Natural killer cell (primary cell): ENCODE data around the gene SH3PXD2A. TPM values are rescaled to one million over a fixed set of nuclear protein-coding genes. Genes with fewer than 3 reads are reported as not detected.

Source experiments
- ATAC-seq, 3 donors: fragments of 150-1000 bp in 2 of 3; fragments of 200-7000 bp in 1 of 3; cut with Tn5 transposase; 1 replicate in 1 of 3; 2 replicates in 2 of 3; pipeline ENCODE4 v1.10.0; 2021; ENCODE audit warnings: mild to moderate bottlenecking in 2 of 3, moderate library complexity in 2 of 3
- DNase-seq, 2 donors: peaks; one replicate each; pipeline versions ENCODE4 v3.0.0 to v3.0.0-alpha.2; 2013 to 2021; ENCODE audit warnings: mixed read lengths in 1 of 2
- H3K27ac ChIP-seq: one replicate; pipeline ENCODE4 v1.5.1; 2013; ENCODE audit warnings: mild to moderate bottlenecking, low read length
- H3K27me3 ChIP-seq: one replicate; pipeline ENCODE4 v1.6.1; 2013; ENCODE audit warnings: low read length; ENCODE audit not compliant: control insufficient read depth, insufficient read depth
- H3K36me3 ChIP-seq: one replicate; pipeline ENCODE4 v1.6.1; 2013; ENCODE audit warnings: low read length; ENCODE audit not compliant: control insufficient read depth, insufficient read depth
- H3K4me1 ChIP-seq: one replicate; pipeline ENCODE4 v1.6.1; 2013; ENCODE audit warnings: low read length; ENCODE audit not compliant: control insufficient read depth, insufficient read depth
- H3K4me3 ChIP-seq: one replicate; pipeline ENCODE4 v1.5.1; 2013; ENCODE audit warnings: low read length
- H3K9me3 ChIP-seq: one replicate; pipeline ENCODE4 v1.6.1; 2013; ENCODE audit warnings: low read length; ENCODE audit not compliant: control insufficient read depth, insufficient read depth
- H3K27ac Mint-ChIP-seq, 2 donors: one replicate each; pipeline ENCODE4 v1.8.0; 2022; ENCODE audit warnings: mild to moderate bottlenecking in 2 of 2, mixed read lengths in 2 of 2, moderate library complexity in 1 of 2
- H3K27me3 Mint-ChIP-seq, 2 donors: one replicate each; pipeline ENCODE4 v1.8.0; 2022; ENCODE audit warnings: low read depth in 2 of 2, mixed read lengths in 2 of 2
- H3K36me3 Mint-ChIP-seq: one replicate; pipeline ENCODE4 v1.8.0; 2022; ENCODE audit warnings: mixed read lengths
- H3K4me1 Mint-ChIP-seq, 2 donors: one replicate each; pipeline ENCODE4 v1.8.0; 2022; ENCODE audit warnings: mixed read lengths in 2 of 2
- H3K4me3 Mint-ChIP-seq: one replicate; pipeline ENCODE4 v1.8.0; 2022; ENCODE audit warnings: mild to moderate bottlenecking, moderate library complexity, mixed read lengths
- H3K9me3 Mint-ChIP-seq, 2 donors: one replicate each; pipeline ENCODE4 v1.8.0; 2022; ENCODE audit warnings: mixed read lengths in 2 of 2
- WGBS: methylation state at CpG from one replicate; pipeline ENCODE4 v1.1.7; 2013; ENCODE audit warnings: missing lambda C conversion rate; ENCODE audit not compliant: insufficient coverage; 5-methylcytosine and 5-hydroxymethylcytosine counted together
- intact Hi-C: fragments of 100-400 bp; cut with micrococcal nuclease; formaldehyde crosslinking; loops from one replicate; pipeline ENCODE4 v1.14.2; 2022
- total RNA-seq, 4 donors: library from RNA; stranded (reverse); fragments of 120-200 nt in 1 of 4; gene quantifications; one replicate each; pipeline versions ENCODE4 v1.2.3 to v1.2.4, GENCODE V29; 2013 to 2022
- TF ChIP-seq, protein P1 (sequence below): fragments of 200-600 bp; IDR thresholded peaks from one replicate; pipeline ENCODE4 v1.8.0; 2022; ENCODE audit warnings: antibody characterized with exemption

The SH3PXD2A gene
- total RNA-seq, 3 donors from 2014 or later (not counting 1 experiment from before 2014, with no cell fraction given): 3.3 to 7.0 (median 4.9) TPM

DNA sequence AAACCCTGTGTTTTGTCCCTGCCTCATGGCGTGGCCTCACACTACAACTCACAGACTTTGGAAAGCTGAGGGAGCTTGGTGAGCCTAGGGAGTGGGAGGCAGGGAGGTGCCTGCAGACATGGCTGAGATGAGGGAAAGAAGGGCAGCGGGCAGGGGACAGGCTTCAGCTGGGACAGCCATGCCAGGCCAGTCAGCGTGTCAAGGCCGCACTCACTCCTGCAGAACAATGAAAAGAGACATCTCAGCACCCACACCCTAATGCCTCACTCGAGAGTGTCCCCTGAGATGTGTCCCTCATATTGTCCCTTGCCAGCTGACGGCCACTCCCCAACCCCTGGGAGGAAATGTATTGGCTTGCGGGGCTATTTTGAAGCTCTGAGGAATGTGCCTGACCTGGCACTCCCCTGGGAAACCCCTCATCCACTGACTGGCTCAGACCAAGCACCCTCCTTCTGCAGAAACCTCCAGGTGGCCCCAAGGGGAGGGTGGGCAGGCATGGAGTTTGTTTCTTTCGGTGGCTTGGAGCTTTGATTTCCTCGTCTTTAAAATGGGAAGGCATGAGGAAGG is 31.6 kb downstream of the SH3PXD2A start:
- Histone ChIP-seq H3K27me3 (no peaks in the 10 kb centered on the region), H3K27ac (no peak overlapping the region), H3K36me3 (no peaks in the 10 kb centered on the region), H3K9me3 (no peaks in the 10 kb centered on the region), H3K4me3 (no peak overlapping the region), H3K4me1 (no peaks in the 10 kb centered on the region)
- TF ChIP-seq, protein P1, sequence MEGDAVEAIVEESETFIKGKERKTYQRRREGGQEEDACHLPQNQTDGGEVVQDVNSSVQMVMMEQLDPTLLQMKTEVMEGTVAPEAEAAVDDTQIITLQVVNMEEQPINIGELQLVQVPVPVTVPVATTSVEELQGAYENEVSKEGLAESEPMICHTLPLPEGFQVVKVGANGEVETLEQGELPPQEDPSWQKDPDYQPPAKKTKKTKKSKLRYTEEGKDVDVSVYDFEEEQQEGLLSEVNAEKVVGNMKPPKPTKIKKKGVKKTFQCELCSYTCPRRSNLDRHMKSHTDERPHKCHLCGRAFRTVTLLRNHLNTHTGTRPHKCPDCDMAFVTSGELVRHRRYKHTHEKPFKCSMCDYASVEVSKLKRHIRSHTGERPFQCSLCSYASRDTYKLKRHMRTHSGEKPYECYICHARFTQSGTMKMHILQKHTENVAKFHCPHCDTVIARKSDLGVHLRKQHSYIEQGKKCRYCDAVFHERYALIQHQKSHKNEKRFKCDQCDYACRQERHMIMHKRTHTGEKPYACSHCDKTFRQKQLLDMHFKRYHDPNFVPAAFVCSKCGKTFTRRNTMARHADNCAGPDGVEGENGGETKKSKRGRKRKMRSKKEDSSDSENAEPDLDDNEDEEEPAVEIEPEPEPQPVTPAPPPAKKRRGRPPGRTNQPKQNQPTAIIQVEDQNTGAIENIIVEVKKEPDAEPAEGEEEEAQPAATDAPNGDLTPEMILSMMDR: no peak
- Mint-ChIP-seq H3K4me3 (no peak overlapping the region), H3K27me3 (peaks cover 18 to 22% of the 10 kb centered on the region in 2 donors), H3K36me3 (no peaks in the 10 kb centered on the region), H3K4me1 (peaks cover 4 to 5% of the 10 kb centered on the region in 2 donors), H3K27ac (no peak overlapping the region), H3K9me3 (no peaks in the 10 kb centered on the region)
- intact Hi-C loops: no loop called here
- no peak for ATAC-seq
- no peak for DNase-seq
- 79% methylated on average over 9 of the region's 9 CpGs for WGBS

DNA sequence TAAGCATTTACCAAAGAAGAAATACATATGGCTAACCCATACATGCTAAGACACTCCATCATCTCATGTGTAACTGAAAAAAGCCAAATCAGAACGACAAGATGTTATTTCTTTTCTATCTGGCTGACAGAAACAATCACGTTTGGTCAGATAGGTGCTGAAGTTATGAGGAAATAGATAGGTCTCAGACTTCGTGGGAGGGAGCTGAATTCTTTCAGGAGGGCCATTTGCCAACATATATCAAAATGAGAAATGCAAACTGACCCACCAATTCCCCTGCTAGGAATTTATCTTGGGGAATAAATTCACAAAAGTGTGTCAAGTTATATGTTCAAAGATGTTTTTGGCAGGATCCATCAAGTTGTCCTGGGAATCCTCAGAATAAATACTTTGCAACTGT is 32.6 kb downstream of the SH3PXD2A start:
- ATAC-seq (no peak), DNase-seq (no peak)
- H3K36me3 Mint-ChIP-seq: no peaks in the 10 kb centered on the region
- peaks cover 21 to 31% of the 10 kb centered on the region in 2 donors for H3K27me3 Mint-ChIP-seq
- H3K4me3 Mint-ChIP-seq: no peak overlapping the region
- WGBS: 83% methylated on average over 2 of the region's 3 CpGs
- peaks cover 4 to 5% of the 10 kb centered on the region in 2 donors for H3K4me1 Mint-ChIP-seq
- Histone ChIP-seq H3K36me3 (no peaks in the 10 kb centered on the region), H3K27me3 (no peaks in the 10 kb centered on the region), H3K4me1 (no peaks in the 10 kb centered on the region), H3K9me3 (no peaks in the 10 kb centered on the region), H3K27ac (no peak overlapping the region), H3K4me3 (no peak overlapping the region)
- H3K27ac Mint-ChIP-seq: no peak overlapping the region
- intact Hi-C loops: no loop called here
- no peaks in the 10 kb centered on the region for H3K9me3 Mint-ChIP-seq
- TF ChIP-seq, protein P1: no peak

DNA sequence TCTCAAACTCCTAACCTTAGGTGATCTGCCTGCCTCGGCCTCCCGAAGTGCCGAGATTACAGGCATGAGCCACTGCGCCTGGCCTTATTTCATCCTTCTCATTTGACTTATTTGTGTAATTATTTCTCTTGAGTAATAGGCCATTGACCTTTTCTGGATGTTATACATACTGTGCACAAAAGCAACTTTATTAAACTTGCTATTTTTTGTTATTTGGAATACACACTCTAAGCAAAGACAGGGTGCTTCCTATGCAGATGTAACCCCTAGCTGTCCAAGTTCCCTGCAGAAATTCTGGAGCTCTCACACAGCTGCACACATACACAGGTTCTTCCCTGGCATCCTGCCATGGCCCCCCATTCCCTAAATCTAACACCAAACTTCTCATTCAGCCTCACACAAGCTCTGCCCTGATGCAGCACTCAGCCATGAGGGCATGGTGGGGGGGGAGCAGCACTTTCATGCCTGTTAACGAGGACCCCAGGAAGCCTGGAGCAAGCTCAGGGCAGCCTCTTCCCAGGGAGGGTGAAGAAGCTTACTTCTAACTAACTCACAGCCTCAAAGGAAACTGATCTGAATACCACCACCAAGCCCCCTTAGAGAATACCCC is 33.2 kb downstream of the SH3PXD2A start:
- DNase-seq (no peak), ATAC-seq (no peak)
- 83% methylated on average over 3 of the region's 5 CpGs for WGBS
- Mint-ChIP-seq H3K27ac (no peak overlapping the region), H3K4me1 (peaks cover 4 to 5% of the 10 kb centered on the region in 2 donors), H3K4me3 (no peak overlapping the region), H3K9me3 (no peaks in the 10 kb centered on the region), H3K36me3 (no peaks in the 10 kb centered on the region), H3K27me3 (peaks cover 21 to 31% of the 10 kb centered on the region in 2 donors)
- Histone ChIP-seq H3K36me3 (no peaks in the 10 kb centered on the region), H3K9me3 (no peaks in the 10 kb centered on the region), H3K27me3 (no peaks in the 10 kb centered on the region), H3K4me1 (no peaks in the 10 kb centered on the region), H3K27ac (no peak overlapping the region), H3K4me3 (no peak overlapping the region)
- intact Hi-C loops: no loop called here
- TF ChIP-seq, protein P1: no peak
